Mesodermal cell (in vitro differentiated cells): ENCODE measurements around the gene EPHA5. TPM values are rescaled to one million over a fixed set of nuclear protein-coding genes. Genes with fewer than 3 reads are reported as not detected.

Source experiments
- H3K27ac ChIP-seq: 2 replicates; pipeline ENCODE4 v1.7.0; 2013; ENCODE audit warnings: mild to moderate bottlenecking, low read depth, low read length, moderate library complexity; ENCODE audit not compliant: severe bottlenecking
- H3K36me3 ChIP-seq: 2 replicates; pipeline ENCODE4 v1.7.1; 2013; ENCODE audit warnings: mild to moderate bottlenecking, low read length, moderate library complexity; ENCODE audit not compliant: control insufficient read depth, insufficient read depth
- H3K4me1 ChIP-seq: one replicate; pipeline ENCODE4 v1.7.1; 2013; ENCODE audit warnings: mild to moderate bottlenecking, low read length; ENCODE audit not compliant: insufficient read depth, control insufficient read depth, poor library complexity, severe bottlenecking
- H3K4me3 ChIP-seq: 2 replicates; pipeline ENCODE4 v1.7.0; 2013; ENCODE audit warnings: low read length, control low read depth, mild to moderate bottlenecking; ENCODE audit not compliant: insufficient read depth, poor library complexity, severe bottlenecking; ENCODE audit errors: extremely low read depth
- H3K9me3 ChIP-seq: 2 replicates; pipeline ENCODE4 v1.7.1; 2013; ENCODE audit warnings: mild to moderate bottlenecking, low read length, moderate library complexity; ENCODE audit not compliant: control insufficient read depth
- WGBS, 2 experiments: methylation state at CpG; one replicate each; pipeline ENCODE4 v1.1.5; 2013; ENCODE audit warnings: missing lambda C conversion rate in 2 of 2; ENCODE audit not compliant: insufficient coverage in 2 of 2; 5-methylcytosine and 5-hydroxymethylcytosine counted together
- polyA plus RNA-seq, 2 experiments: library from polyadenylated mRNA; stranded (reverse); fragments of 50-300 nt; gene quantifications; one replicate each; pipeline ENCODE4 v1.2.3, GENCODE V29; 2013

EPHA5 gene
- polyA plus RNA-seq (2013, experiment 1 of 2): 0.22 TPM
- polyA plus RNA-seq (2013, experiment 2 of 2): 0.10 TPM

GRCh38 chr4:65670331-65671031 is at the start of gene EPHA5:
Gene EPHA5, minus strand, starts transcription at chr4:65670489. Its CDS starts 747 bp downstream, at chr4:65669742.
- H3K36me3 ChIP-seq: no peaks in the 10 kb centered on the region
- no peaks in the 10 kb centered on the region for H3K9me3 ChIP-seq
- H3K4me1 ChIP-seq: peaks cover 4% of the 10 kb centered on the region
- 0% methylated on average over 35 to 41 of the region's 51 CpGs for WGBS, 2 experiments
- H3K27ac ChIP-seq: peak within 1 kb of the TSS; percentile 12
- peak within 1 kb of the TSS; percentile 41 for H3K4me3 ChIP-seq

- no peak overlapping the region for H3K4me3 ChIP-seq
- no peak overlapping the region for H3K27ac ChIP-seq
- H3K9me3 ChIP-seq: no peaks in the 10 kb centered on the region
- no CpG with 5 or more reads among the region's 2 CpGs for WGBS, 2 experiments
- H3K36me3 ChIP-seq: no peaks in the 10 kb centered on the region
- H3K4me1 ChIP-seq: no peaks in the 10 kb centered on the region
Measured at GRCh38 chr4:65719635-65720034, 49.3 kb upstream of the EPHA5 start.

GRCh38 chr4:65698631-65699030 is 28.3 kb upstream of the EPHA5 start:
- H3K4me1 ChIP-seq: no peaks in the 10 kb centered on the region
- WGBS, 2 experiments: 80% methylated on average over 1 of the region's 1 CpG; no CpG with 5 or more reads in 1 of the 2 experiments
- no peaks in the 10 kb centered on the region for H3K9me3 ChIP-seq
- no peaks in the 10 kb centered on the region for H3K36me3 ChIP-seq
- no peak overlapping the region for H3K27ac ChIP-seq
- no peak overlapping the region for H3K4me3 ChIP-seq

DNA sequence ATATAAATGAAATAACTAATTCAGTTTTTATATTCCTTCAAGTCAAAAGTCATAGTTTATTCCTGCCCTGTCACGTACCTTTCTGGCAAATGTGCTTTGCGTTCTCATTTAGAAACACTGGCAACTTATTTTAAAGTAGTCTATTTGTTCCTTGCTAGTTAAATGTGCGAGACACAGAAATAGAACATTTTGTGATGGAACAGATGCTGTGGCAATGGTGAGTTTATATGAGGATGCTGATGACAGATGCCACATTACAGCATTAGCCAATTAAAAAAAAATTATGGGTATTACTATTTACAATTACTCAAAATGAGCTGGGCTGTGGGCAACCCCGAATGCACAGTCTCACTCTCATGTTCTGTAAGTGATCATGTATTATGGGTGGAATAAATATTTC is 26.1 kb upstream of the EPHA5 start:
- H3K9me3 ChIP-seq: no peaks in the 10 kb centered on the region
- H3K27ac ChIP-seq: no peak overlapping the region
- WGBS, 2 experiments: no CpG with 5 or more reads among the region's 4 CpGs
- H3K4me3 ChIP-seq: no peak overlapping the region
- no peaks in the 10 kb centered on the region for H3K36me3 ChIP-seq
- H3K4me1 ChIP-seq: no peaks in the 10 kb centered on the region

DNA sequence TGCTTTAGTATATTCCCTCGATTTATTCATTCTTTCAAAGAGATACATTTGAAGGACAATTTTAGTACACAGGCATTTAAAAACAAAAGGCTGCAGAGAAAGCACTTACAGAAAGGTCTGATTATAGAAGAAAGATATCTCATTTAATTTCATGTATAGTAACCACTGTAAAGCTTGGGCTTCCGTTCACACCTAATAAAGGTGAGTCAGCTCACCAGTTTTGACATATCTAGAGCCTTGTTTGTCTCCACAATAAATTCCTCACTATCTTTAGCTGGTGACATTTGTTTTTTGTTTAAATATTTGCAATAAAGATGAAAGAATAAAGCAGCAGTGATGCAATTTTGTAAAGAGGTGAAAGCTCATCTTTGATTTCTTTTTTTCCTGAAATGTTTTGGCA is 1.1 kb upstream of the EPHA5 start:
- H3K27ac ChIP-seq: no peak overlapping the region
- H3K4me3 ChIP-seq: no peak overlapping the region
- peaks cover 4% of the 10 kb centered on the region for H3K4me1 ChIP-seq
- H3K9me3 ChIP-seq: no peaks in the 10 kb centered on the region
- WGBS, 2 experiments: no CpG with 5 or more reads among the region's 2 CpGs
- H3K36me3 ChIP-seq: no peaks in the 10 kb centered on the region

- 0% methylated on average over 5 of the region's 6 CpGs for WGBS, 2 experiments
- peaks cover 4% of the 10 kb centered on the region for H3K4me1 ChIP-seq
- peak overlapping the region; percentile 12 for H3K27ac ChIP-seq
- no peaks in the 10 kb centered on the region for H3K9me3 ChIP-seq
- H3K36me3 ChIP-seq: no peaks in the 10 kb centered on the region
- peak overlapping the region; percentile 41 for H3K4me3 ChIP-seq
Measured at GRCh38 chr4:65670020-65670330, 314 bp downstream of the EPHA5 start.

- Histone ChIP-seq H3K4me3 (peak overlapping the region; percentile 41), H3K27ac (no peak overlapping the region), H3K9me3 (no peaks in the 10 kb centered on the region), H3K4me1 (peaks cover 4% of the 10 kb centered on the region), H3K36me3 (no peaks in the 10 kb centered on the region)
- 1% methylated on average over 41 to 43 of the region's 60 CpGs for WGBS, 2 experiments
Measured at GRCh38 chr4:65669111-65670019, 924 bp downstream of the EPHA5 start.

DNA sequence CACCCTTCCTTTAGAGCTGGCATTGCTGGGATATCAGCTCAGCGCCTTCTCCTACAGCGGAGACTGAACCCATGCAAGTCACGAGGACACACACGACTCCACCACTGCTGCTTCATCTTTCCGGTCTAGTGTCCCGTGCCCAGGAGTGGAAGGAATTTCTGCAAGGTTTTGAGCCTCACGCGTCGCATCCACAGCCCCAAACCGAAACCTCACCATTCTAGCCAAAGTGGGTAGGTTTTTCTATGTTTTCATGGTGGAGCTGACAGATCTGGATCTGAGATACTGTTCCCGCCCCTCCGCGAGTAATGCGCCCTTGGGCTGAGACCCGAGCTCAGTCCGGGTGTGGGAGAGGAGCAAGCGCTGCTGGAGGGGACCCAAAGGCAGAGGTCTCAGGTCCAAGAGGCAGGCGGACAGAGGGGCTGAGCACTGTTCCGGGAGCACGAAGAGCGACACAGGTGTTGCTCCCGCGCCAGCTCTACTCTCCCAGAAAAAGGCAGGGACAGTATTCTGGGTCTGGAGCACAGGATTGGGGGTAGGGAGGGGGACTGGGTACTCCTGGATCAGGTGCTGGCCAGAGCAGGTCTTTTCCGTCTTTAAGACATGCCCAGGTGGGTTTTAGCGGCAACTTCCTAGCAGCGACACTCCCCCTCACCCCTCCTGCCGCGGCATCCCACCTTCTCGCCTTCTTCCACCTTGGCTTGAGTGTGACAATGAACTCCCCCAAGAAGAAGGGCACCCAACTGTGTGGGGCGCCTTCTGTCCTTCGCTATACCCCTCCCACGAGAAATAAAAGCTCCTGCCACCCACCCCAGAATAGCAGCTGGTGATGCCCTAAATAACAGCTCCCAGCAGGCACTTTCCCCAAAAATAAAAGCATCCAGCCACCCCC is 1.8 kb downstream of the EPHA5 start:
- Histone ChIP-seq H3K27ac (no peak overlapping the region), H3K9me3 (no peaks in the 10 kb centered on the region), H3K36me3 (no peaks in the 10 kb centered on the region), H3K4me3 (peak overlapping the region; percentile 41), H3K4me1 (peaks cover 4% of the 10 kb centered on the region)
- 1 to 3% methylated on average over 18 to 25 of the region's 32 CpGs for WGBS, 2 experiments

GRCh38 chr4:65667506-65668041 is 2.7 kb downstream of the EPHA5 start:
- Histone ChIP-seq H3K9me3 (no peaks in the 10 kb centered on the region), H3K27ac (no peak overlapping the region), H3K4me3 (no peak overlapping the region), H3K4me1 (peaks cover 4% of the 10 kb centered on the region), H3K36me3 (no peaks in the 10 kb centered on the region)
- WGBS, 2 experiments: 16 to 38% methylated on average over 2 of the region's 10 CpGs
